ENCODE data around the gene PDE4B. TPM values are rescaled to one million over a fixed set of nuclear protein-coding genes. Genes with fewer than 3 reads are reported as not detected.

PDE4B gene
- total and polyA plus RNA-seq, 10 of the 15 experiments (the other 5 are each of a cell fraction or from before 2014, with no cell fraction given) = 3.0 to 13.2 (median 5.7) TPM

- Histone ChIP-seq H3K9me3 (replicated peaks; ENCODE audit: control insufficient read depth, insufficient read depth, low read length) (no peaks in the 10 kb centered on the region), H3K4me3 (no peak overlapping the region), H3K79me2 (ENCODE audit: control insufficient read depth, insufficient read depth, low read length) (no peaks in the 10 kb centered on the region), H3K27me3 (replicated peaks in 1 of 2; ENCODE audit: control insufficient read depth in 2 of 2, insufficient read depth in 2 of 2, low read length in 1 of 2) (no peaks in the 10 kb centered on the region), H2AFZ (ENCODE audit: control insufficient read depth, low read depth, low read length) (no peak overlapping the region), H3K4me2 (ENCODE audit: control insufficient read depth, insufficient read depth) (no peak overlapping the region), H3K4me1 (ENCODE audit: control insufficient read depth, insufficient read depth, low read length) (no peaks in the 10 kb centered on the region), H4K20me1 (ENCODE audit: control insufficient read depth, insufficient read depth) (no peaks in the 10 kb centered on the region), H3K27ac (ENCODE audit: control insufficient read depth, insufficient read depth) (no peak overlapping the region), H3K36me3 (ENCODE audit: control insufficient read depth in 2 of 2, insufficient read depth in 2 of 2, low read length in 1 of 2) (no peaks in the 10 kb centered on the region), H3K9ac (ENCODE audit: control insufficient read depth, insufficient read depth, low read length) (no peak overlapping the region)
- ATAC-seq (no peak), FAIRE-seq (no peak), DNase-seq (ENCODE audit: low read depth, low spot score) (no peak)
- TF ChIP-seq TAF1 (IDR thresholded peaks at IDR 0.05; ENCODE audit: borderline replicate concordance, low read depth, low read length) = no peak
- TF ChIP-seq JUNB (IDR thresholded peaks at IDR 0.05) = no peak
- BruUV-seq (replicated peaks) = no TSS peak
- in situ Hi-C loops (cut with MboI) (no loop called here), intact Hi-C loops (cut with micrococcal nuclease; ENCODE audit: unreplicated experiment) (no loop called here)
- POLR2A ChIA-PET = no interaction called here
- RAD21 ChIA-PET (ENCODE audit: unreplicated experiment) = no interaction called here
- CTCF ChIA-PET = interaction anchor here (1.2 kb wide), 1 partner anchor 10 kb away, joined by 3 read pairs; no protein-coding TSS in a partner anchor
- 25% methylated on average over 1 of the region's 1 CpG for WGBS (ENCODE audit: insufficient coverage, insufficient replicate concordance, low lambda C conversion rate, missing lambda C conversion rate)
- SMC1A ChIA-PET (ENCODE audit: uncharacterized antibody, unreplicated experiment) = no interaction called here
These were observed 89.4 kb downstream of the PDE4B start for GRCh38 chr1:65882076-65882475.

- DNase-seq (ENCODE audit: low read depth, low spot score) = no peak
- in situ Hi-C loops (cut with MboI) = no loop called here
- ChIA-PET RAD21 (ENCODE audit: unreplicated experiment) (no interaction called here), POLR2A (interaction anchor here (0.5 to 0.7 kb wide), 2 partner anchors 352 to 1246 kb away, joined by 3 to 5 read pairs; no protein-coding TSS in a partner anchor), CTCF (no interaction called here), SMC1A (ENCODE audit: uncharacterized antibody, unreplicated experiment) (interaction anchor here (0.9 kb wide), 1 partner anchor 202 kb away, joined by 3 read pairs; no protein-coding TSS in a partner anchor)
- Histone ChIP-seq H3K36me3 (ENCODE audit: control insufficient read depth in 2 of 2, insufficient read depth in 2 of 2, low read length in 1 of 2) (no peaks in the 10 kb centered on the region), H3K79me2 (ENCODE audit: control insufficient read depth, insufficient read depth, low read length) (no peaks in the 10 kb centered on the region), H3K9ac (ENCODE audit: control insufficient read depth, insufficient read depth, low read length) (no peak overlapping the region), H3K4me3 (no peak overlapping the region), H2AFZ (ENCODE audit: control insufficient read depth, low read depth, low read length) (no peak overlapping the region), H3K4me1 (ENCODE audit: control insufficient read depth, insufficient read depth, low read length) (no peaks in the 10 kb centered on the region), H3K27ac (ENCODE audit: control insufficient read depth, insufficient read depth) (no peak overlapping the region), H3K9me3 (replicated peaks; ENCODE audit: control insufficient read depth, insufficient read depth, low read length) (no peaks in the 10 kb centered on the region), H3K4me2 (ENCODE audit: control insufficient read depth, insufficient read depth) (no peak overlapping the region), H3K27me3 (replicated peaks in 1 of 2; ENCODE audit: control insufficient read depth in 2 of 2, insufficient read depth in 2 of 2, low read length in 1 of 2) (no peaks in the 10 kb centered on the region), H4K20me1 (ENCODE audit: control insufficient read depth, insufficient read depth) (no peaks in the 10 kb centered on the region)
- FAIRE-seq = no peak
- intact Hi-C loops (cut with micrococcal nuclease; ENCODE audit: unreplicated experiment) = no loop called here
- BruUV-seq (replicated peaks) = no TSS peak
- ATAC-seq = no peak
- TF ChIP-seq E2F8 (IDR thresholded peaks at IDR 0.05; ENCODE audit: low read depth, partially characterized antibody) (no peak), HDGF (IDR thresholded peaks at IDR 0.05) (no peak), CHD4 (IDR thresholded peaks at IDR 0.05) (no peak), NFXL1 (IDR thresholded peaks at IDR 0.05; ENCODE audit: borderline replicate concordance) (no peak), NFYB (IDR thresholded peaks at IDR 0.05; ENCODE audit: insufficient read depth, low read depth, low read length) (no peak), IKZF2 (IDR thresholded peaks at IDR 0.05) (no peak), CREM (IDR thresholded peaks at IDR 0.05; ENCODE audit: low read depth) (no peak), ZNF274 (IDR thresholded peaks at IDR 0.05; ENCODE audit: insufficient read depth, insufficient read length) (no peak), EGR1 (IDR thresholded peaks at IDR 0.05; ENCODE audit: borderline replicate concordance in 1 of 2, low read depth in 2 of 2, low read length in 2 of 2) (no peak), CBX5 (IDR thresholded peaks at IDR 0.05; ENCODE audit: low read depth) (no peak), SUPT20H (IDR thresholded peaks at IDR 0.05; ENCODE audit: borderline replicate concordance, control insufficient read depth, low read depth, low read length) (no peak), SP1 (IDR thresholded peaks at IDR 0.05; ENCODE audit: low read depth, low read length) (no peak)
These were observed 96.7 kb downstream of the PDE4B start for GRCh38 chr1:65889441-65889840.

All from GM12878 (cell line).